CD8-positive, alpha-beta memory T cell (primary cell): ENCODE results near the gene ACSL1. TPM values are rescaled to one million over a fixed set of nuclear protein-coding genes. Genes with fewer than 3 reads are reported as not detected.
A peak's percentile ranks its signal among the peaks of the same experiment; 100 is the strongest.

Source experiments
- CTCF ChIA-PET: fragments of 350-600 bp; sonication (Branson Sonifier 250); formaldehyde crosslinking; loops from one replicate; lab custom pipeline; 2021; ENCODE audit warnings: antibody characterized with exemption; lab: Charles Lee
- POLR2A ChIA-PET: fragments of 350-600 bp; sonication (Branson Sonifier 250); formaldehyde crosslinking; loops from one replicate; lab custom pipeline; 2021; ENCODE audit warnings: antibody characterized with exemption; lab: Charles Lee
- DNase-seq, 5 donors: peaks; one replicate each; pipeline versions ENCODE4 v3.0.0 to v3.0.0-alpha.2; 2020 to 2022; ENCODE audit warnings: mixed read lengths in 1 of 5
- H3K27ac ChIP-seq: one replicate; pipeline ENCODE4 v1.7.0; 2013; ENCODE audit warnings: low read depth, mild to moderate bottlenecking, low read length, moderate library complexity
- H3K27me3 ChIP-seq: 2 replicates; pipeline ENCODE4 v1.7.0; 2013; ENCODE audit warnings: low read length, mild to moderate bottlenecking; ENCODE audit not compliant: insufficient read depth, poor library complexity, severe bottlenecking
- H3K36me3 ChIP-seq: 2 replicates; pipeline ENCODE4 v1.7.0; 2013; ENCODE audit warnings: mild to moderate bottlenecking, low read length, moderate library complexity; ENCODE audit not compliant: insufficient read depth
- H3K4me1 ChIP-seq: 2 replicates; pipeline ENCODE4 v1.7.0; 2013; ENCODE audit warnings: mild to moderate bottlenecking, low read length, moderate library complexity; ENCODE audit not compliant: insufficient read depth
- H3K4me3 ChIP-seq: 2 replicates; pipeline ENCODE4 v1.7.0; 2013; ENCODE audit warnings: mild to moderate bottlenecking, low read length
- H3K9me3 ChIP-seq: 2 replicates; pipeline ENCODE4 v1.7.0; 2013; ENCODE audit warnings: mild to moderate bottlenecking, low read length
- H3K27ac Mint-ChIP-seq, 8 donors: one replicate each; pipeline ENCODE4 v1.8.0; 2020 to 2021; ENCODE audit warnings: mixed read lengths in 8 of 8, mild to moderate bottlenecking in 6 of 8, inconsistent platforms in 3 of 8, moderate library complexity in 3 of 8
- H3K27me3 Mint-ChIP-seq, 2 donors: one replicate each; pipeline ENCODE4 v1.8.0; 2020 to 2021; ENCODE audit warnings: mixed read lengths in 2 of 2, mild to moderate bottlenecking in 1 of 2, moderate library complexity in 1 of 2
- H3K36me3 Mint-ChIP-seq, 3 donors: one replicate each; pipeline ENCODE4 v1.8.0; 2020 to 2021; ENCODE audit warnings: mixed read lengths in 3 of 3, inconsistent platforms in 1 of 3, mild to moderate bottlenecking in 1 of 3
- H3K4me1 Mint-ChIP-seq, 3 donors: one replicate each; pipeline ENCODE4 v1.8.0; 2020 to 2021; ENCODE audit warnings: mixed read lengths in 3 of 3, inconsistent platforms in 1 of 3, mild to moderate bottlenecking in 1 of 3
- H3K4me3 Mint-ChIP-seq, 7 donors: one replicate each; pipeline ENCODE4 v1.8.0; 2020 to 2021; ENCODE audit warnings: mixed read lengths in 7 of 7, mild to moderate bottlenecking in 6 of 7, moderate library complexity in 4 of 7, inconsistent platforms in 2 of 7
- H3K9me3 Mint-ChIP-seq, 5 donors: one replicate each; pipeline ENCODE4 v1.8.0; 2020 to 2022; ENCODE audit warnings: mixed read lengths in 5 of 5, mild to moderate bottlenecking in 3 of 5, moderate library complexity in 2 of 5, inconsistent platforms in 1 of 5
- polyA plus RNA-seq: library from polyadenylated mRNA; unstranded; fragments of 300-500 nt; fragmentation: Illumina TruSeq; gene quantifications from one replicate; pipeline ENCODE4 v1.2.3, GENCODE V29; 2021
- total RNA-seq, 2 experiments: library from RNA; stranded (reverse); gene quantifications; one replicate each; pipeline ENCODE4 v1.2.3, GENCODE V29; 2021

ACSL1 gene
- total and polyA plus RNA-seq, 3 experiments from 2014 or later, result 7.5 to 25.4 (median 23.5) TPM

DNA sequence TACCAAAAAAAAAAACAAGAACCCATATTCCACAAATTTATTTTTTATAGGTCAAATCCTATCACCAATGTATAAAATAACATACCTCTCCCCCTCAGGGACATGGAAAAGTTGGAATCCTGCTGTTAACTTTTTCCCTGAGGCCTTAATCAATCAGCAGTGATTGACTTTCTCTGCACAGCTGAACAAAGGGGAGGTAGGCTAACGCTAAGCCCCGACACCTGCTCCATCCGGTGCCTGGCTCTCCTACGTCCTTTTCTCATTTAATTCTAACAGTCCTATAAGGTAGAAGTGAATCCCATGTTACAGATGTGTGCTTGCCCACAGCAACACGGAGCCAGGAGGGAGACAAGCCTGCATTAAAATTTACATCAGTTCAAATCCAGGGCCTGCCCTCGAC lies 94.7 kb downstream of the ACSL1 start:
- H3K4me1 ChIP-seq, result peaks cover 6% of the 10 kb centered on the region
- Mint-ChIP-seq H3K4me1 (peaks cover 17 to 33% (median 22%) of the 10 kb centered on the region in 3 donors), H3K27me3 (peaks cover 0 to 2% of the 10 kb centered on the region in 2 donors), H3K36me3 (peaks cover 0 to 7% (median 3%) of the 10 kb centered on the region in 3 donors), H3K9me3 (no peaks in the 10 kb centered on the region), H3K4me3 (peak overlapping the region in 1 of 7 donors; percentile 12), H3K27ac (peak overlapping the region in 2 of 8 donors; percentile 26 to 91)
- ChIA-PET CTCF (no interaction called here), POLR2A (no interaction called here)
- no peak for DNase-seq
- no peak overlapping the region for H3K4me3 ChIP-seq
- H3K27ac ChIP-seq, result no peak overlapping the region
- H3K9me3 ChIP-seq, result no peaks in the 10 kb centered on the region
- H3K27me3 ChIP-seq, result no peaks in the 10 kb centered on the region
- no peaks in the 10 kb centered on the region for H3K36me3 ChIP-seq

DNA sequence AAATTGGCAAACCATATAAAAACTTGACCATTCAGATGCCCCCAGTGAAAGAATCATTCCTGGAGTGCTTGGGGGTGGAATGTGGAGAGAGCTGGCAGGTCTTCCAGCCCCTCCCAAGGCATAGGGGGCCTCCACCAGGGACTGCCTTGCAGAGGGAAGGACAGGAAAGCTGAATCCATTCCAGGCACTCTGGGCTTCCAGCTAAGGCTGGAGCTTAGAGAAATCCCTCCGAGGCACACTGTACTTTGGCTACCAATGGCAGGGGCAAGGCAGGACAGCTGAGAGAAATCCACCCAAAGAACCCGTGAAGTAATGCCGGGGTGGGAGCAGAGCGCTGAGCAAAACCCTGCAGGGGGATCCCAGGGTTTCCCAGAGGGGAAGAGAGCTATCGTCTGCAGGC lies 95.8 kb downstream of the ACSL1 start:
- Mint-ChIP-seq H3K4me3 (no peak overlapping the region), H3K27me3 (peaks cover 0 to 2% of the 10 kb centered on the region in 2 donors), H3K9me3 (no peaks in the 10 kb centered on the region), H3K4me1 (peaks cover 17 to 33% (median 22%) of the 10 kb centered on the region in 3 donors), H3K27ac (no peak overlapping the region), H3K36me3 (peaks cover 0 to 7% (median 3%) of the 10 kb centered on the region in 3 donors)
- no peak for DNase-seq
- H3K27me3 ChIP-seq, result no peaks in the 10 kb centered on the region
- ChIA-PET POLR2A (no interaction called here), CTCF (no interaction called here)
- H3K9me3 ChIP-seq, result no peaks in the 10 kb centered on the region
- no peak overlapping the region for H3K4me3 ChIP-seq
- no peaks in the 10 kb centered on the region for H3K36me3 ChIP-seq
- H3K27ac ChIP-seq, result no peak overlapping the region
- peaks cover 6% of the 10 kb centered on the region for H3K4me1 ChIP-seq

DNA sequence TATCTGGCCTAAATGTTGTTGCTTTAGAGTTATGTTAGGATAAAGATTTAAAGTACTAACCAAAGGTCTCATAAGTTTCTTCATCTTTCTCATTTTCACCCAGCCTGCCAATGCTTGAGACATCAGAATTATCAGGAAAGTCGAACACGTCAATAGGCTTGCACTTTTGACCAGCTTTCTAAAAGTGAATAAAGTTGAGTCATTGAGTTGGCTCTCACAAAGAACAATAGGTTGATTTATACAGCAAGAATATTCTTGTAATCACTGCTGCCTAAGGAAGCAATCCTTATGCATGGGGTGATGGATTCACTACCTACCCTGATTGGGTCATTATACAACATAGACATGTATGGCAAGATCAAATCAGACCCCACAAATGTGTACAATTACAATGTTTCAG lies 96.9 kb downstream of the ACSL1 start:
- Mint-ChIP-seq H3K4me1 (peaks cover 12 to 24% (median 13%) of the 10 kb centered on the region in 3 donors), H3K9me3 (no peaks in the 10 kb centered on the region), H3K4me3 (no peak overlapping the region), H3K27ac (no peak overlapping the region), H3K36me3 (peaks cover 0 to 7% (median 3%) of the 10 kb centered on the region in 3 donors), H3K27me3 (peaks cover 0 to 2% of the 10 kb centered on the region in 2 donors)
- H3K4me3 ChIP-seq, result no peak overlapping the region
- POLR2A ChIA-PET, result no interaction called here
- no peak overlapping the region for H3K27ac ChIP-seq
- CTCF ChIA-PET, result no interaction called here
- no peaks in the 10 kb centered on the region for H3K27me3 ChIP-seq
- H3K36me3 ChIP-seq, result no peaks in the 10 kb centered on the region
- H3K4me1 ChIP-seq, result peaks cover 6% of the 10 kb centered on the region
- no peaks in the 10 kb centered on the region for H3K9me3 ChIP-seq
- no peak for DNase-seq

DNA sequence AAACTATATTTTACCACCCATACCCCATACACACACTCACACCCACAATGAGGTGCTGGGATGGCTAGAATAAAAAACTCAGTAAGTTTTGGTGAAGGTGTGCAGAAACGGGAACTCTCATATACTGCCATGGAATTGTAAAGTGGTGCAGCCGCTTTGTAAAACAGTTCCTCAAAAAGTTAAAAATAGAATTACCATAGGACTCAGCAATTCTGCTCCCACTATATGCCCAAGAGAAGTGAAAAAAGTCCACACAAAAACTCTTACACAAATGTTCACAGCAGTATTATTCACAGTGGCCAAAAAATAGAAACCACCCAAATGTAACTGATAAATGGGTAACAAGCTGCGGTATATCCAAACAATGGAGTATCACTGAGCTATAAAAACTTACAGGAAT lies 98.3 kb downstream of the ACSL1 start:
- no peak for DNase-seq
- ChIA-PET CTCF (no interaction called here), POLR2A (no interaction called here)
- peak overlapping the region in 2 of 8 donors; percentile 28 to 55 for H3K27ac Mint-ChIP-seq
- no peak overlapping the region for H3K4me3 Mint-ChIP-seq
- H3K4me1 ChIP-seq, result no peaks in the 10 kb centered on the region
- no peaks in the 10 kb centered on the region for H3K9me3 Mint-ChIP-seq
- H3K36me3 Mint-ChIP-seq, result peaks cover 0 to 7% (median 3%) of the 10 kb centered on the region in 3 donors
- no peaks in the 10 kb centered on the region for H3K9me3 ChIP-seq
- no peaks in the 10 kb centered on the region for H3K27me3 Mint-ChIP-seq
- H3K27me3 ChIP-seq, result no peaks in the 10 kb centered on the region
- H3K4me3 ChIP-seq, result no peak overlapping the region
- no peak overlapping the region for H3K27ac ChIP-seq
- peaks cover 6 to 16% (median 8%) of the 10 kb centered on the region in 3 donors for H3K4me1 Mint-ChIP-seq
- H3K36me3 ChIP-seq, result no peaks in the 10 kb centered on the region

DNA sequence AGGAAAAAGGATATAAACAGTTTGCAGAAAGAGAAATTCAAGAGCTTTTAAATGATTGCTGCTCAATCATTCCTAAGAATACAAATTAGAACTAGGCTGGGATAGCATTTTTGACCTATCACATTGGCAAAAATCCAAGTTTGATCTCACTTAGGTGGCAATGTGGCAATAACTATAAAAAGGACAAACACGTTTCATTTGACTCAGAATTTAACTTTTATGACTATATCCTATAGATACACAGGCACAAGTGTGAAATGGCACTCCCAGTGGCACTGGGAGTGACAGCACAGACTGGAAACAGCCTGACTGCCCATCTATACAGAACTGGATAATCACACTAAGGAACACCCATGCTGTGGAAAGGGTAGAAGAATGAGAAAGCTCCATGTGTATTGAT lies 103.0 kb downstream of the ACSL1 start:
- no peak for DNase-seq
- Histone ChIP-seq H3K27ac (no peak overlapping the region), H3K36me3 (no peaks in the 10 kb centered on the region), H3K9me3 (no peaks in the 10 kb centered on the region), H3K4me1 (no peaks in the 10 kb centered on the region), H3K27me3 (no peaks in the 10 kb centered on the region), H3K4me3 (no peak overlapping the region)
- Mint-ChIP-seq H3K27me3 (no peaks in the 10 kb centered on the region), H3K4me3 (no peak overlapping the region), H3K27ac (peak overlapping the region in 1 of 8 donors; percentile 10), H3K9me3 (peaks cover 4 to 19% (median 16%) of the 10 kb centered on the region in 5 donors), H3K36me3 (peaks cover 10 to 29% (median 12%) of the 10 kb centered on the region in 3 donors), H3K4me1 (peaks cover 0 to 3% (median 0%) of the 10 kb centered on the region in 3 donors)
- ChIA-PET POLR2A (no interaction called here), CTCF (no interaction called here)

DNA sequence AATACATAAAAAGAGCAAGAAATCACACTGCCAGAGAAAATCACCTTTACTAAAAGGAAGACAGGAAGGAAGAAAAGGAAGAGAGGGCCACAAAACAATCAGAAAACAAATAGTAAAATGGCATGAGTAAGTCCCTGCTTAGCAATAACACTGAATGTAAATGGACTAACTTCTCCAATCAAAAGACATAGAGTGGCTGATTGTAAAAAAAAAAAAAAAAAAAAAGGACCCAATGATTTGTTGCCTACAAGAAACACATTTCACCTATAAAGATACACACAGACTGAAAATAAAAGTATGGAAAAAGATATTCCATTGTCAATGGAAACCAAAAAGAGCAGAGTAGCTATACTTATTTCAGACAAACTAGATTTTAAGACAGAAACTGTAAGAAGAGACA lies 104.5 kb downstream of the ACSL1 start:
- ChIA-PET CTCF (no interaction called here), POLR2A (no interaction called here)
- no peak overlapping the region for H3K27ac Mint-ChIP-seq

DNA sequence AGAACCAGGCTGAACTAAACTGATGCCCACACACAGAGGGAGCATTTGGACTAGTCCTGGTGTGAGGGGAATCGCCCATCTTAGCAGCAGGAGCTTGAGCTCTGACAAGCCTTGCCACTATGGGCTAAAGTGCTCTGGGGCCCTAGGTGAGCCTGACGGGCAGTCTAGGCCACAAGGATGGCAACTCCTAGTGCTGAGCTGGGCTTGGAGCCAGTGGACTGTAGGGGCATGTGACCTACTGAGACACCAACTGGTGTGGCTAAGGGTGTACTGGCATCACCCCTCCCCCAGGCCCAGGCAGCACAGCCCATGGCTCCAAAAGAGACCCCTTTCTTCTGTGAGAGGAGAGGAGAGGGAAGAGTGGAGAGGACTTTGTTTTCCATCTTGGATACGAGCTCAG lies 106.4 kb downstream of the ACSL1 start:
- H3K4me3 ChIP-seq, result no peak overlapping the region
- Mint-ChIP-seq H3K4me3 (no peak overlapping the region), H3K27ac (no peak overlapping the region), H3K36me3 (peaks cover 12 to 29% (median 12%) of the 10 kb centered on the region in 3 donors), H3K4me1 (no peaks in the 10 kb centered on the region), H3K27me3 (no peaks in the 10 kb centered on the region), H3K9me3 (peaks cover 4 to 19% (median 16%) of the 10 kb centered on the region in 5 donors)
- no peaks in the 10 kb centered on the region for H3K27me3 ChIP-seq
- H3K9me3 ChIP-seq, result no peaks in the 10 kb centered on the region
- ChIA-PET CTCF (no interaction called here), POLR2A (no interaction called here)
- H3K4me1 ChIP-seq, result no peaks in the 10 kb centered on the region
- no peak overlapping the region for H3K27ac ChIP-seq
- no peaks in the 10 kb centered on the region for H3K36me3 ChIP-seq
- no peak for DNase-seq

More for the DNA sequence above, 104.5 kb downstream of the ACSL1 start:
- Histone ChIP-seq H3K4me3 (no peak overlapping the region), H3K9me3 (no peaks in the 10 kb centered on the region), H3K4me1 (no peaks in the 10 kb centered on the region), H3K27ac (no peak overlapping the region), H3K36me3 (no peaks in the 10 kb centered on the region), H3K27me3 (no peaks in the 10 kb centered on the region)
- Mint-ChIP-seq H3K27me3 (no peaks in the 10 kb centered on the region), H3K4me1 (no peaks in the 10 kb centered on the region), H3K9me3 (peaks cover 4 to 19% (median 16%) of the 10 kb centered on the region in 5 donors), H3K4me3 (no peak overlapping the region), H3K36me3 (peaks cover 7 to 29% (median 13%) of the 10 kb centered on the region in 3 donors)
- DNase-seq, result no peak

DNA sequence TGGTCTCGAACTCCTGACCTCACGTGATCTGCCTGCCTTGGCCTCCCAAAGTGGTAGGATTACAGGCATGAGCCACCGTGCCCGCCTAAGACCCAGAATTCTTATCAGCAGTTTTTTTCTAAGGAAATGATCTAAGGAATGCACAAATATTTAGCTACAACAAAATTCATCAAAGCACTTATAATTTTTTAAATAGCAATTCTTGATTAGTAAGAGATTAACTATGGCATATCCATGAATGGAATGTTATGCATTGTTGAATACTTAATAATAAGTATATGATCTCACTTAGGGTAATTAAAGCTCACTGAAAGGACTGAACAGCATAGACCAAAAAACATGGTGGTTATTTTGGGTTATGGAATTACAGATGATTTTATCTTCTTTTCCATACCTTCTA lies 110.2 kb downstream of the ACSL1 start:
- H3K9me3 ChIP-seq, result no peaks in the 10 kb centered on the region
- Mint-ChIP-seq H3K27me3 (peaks cover 0 to 2% of the 10 kb centered on the region in 2 donors), H3K4me3 (no peak overlapping the region), H3K4me1 (peaks cover 0 to 5% (median 0%) of the 10 kb centered on the region in 3 donors), H3K9me3 (peaks cover 0 to 7% (median 5%) of the 10 kb centered on the region in 5 donors), H3K36me3 (peaks cover 8 to 14% (median 11%) of the 10 kb centered on the region in 3 donors), H3K27ac (no peak overlapping the region)
- ChIA-PET POLR2A (no interaction called here), CTCF (no interaction called here)
- H3K4me3 ChIP-seq, result no peak overlapping the region
- no peak overlapping the region for H3K27ac ChIP-seq
- no peaks in the 10 kb centered on the region for H3K27me3 ChIP-seq
- H3K4me1 ChIP-seq, result no peaks in the 10 kb centered on the region
- no peak for DNase-seq
- no peaks in the 10 kb centered on the region for H3K36me3 ChIP-seq
